Measurements from ENCODE around the gene ADAM12.

ADAM12 gene

GRCh38 chr10:126309228-126309883 lies 78.9 kb downstream of the ADAM12 start:
- Histone ChIP-seq H3K9me3 (ENCODE audit: low read depth, low read length) (no peaks in the 10 kb centered on the region), H3K4me3 (no peak overlapping the region), H3K9ac (ENCODE audit: insufficient read length) (no peak overlapping the region), H3K27ac (no peak overlapping the region), H3K36me3 (ENCODE audit: insufficient read depth, low read length) (no peaks in the 10 kb centered on the region)
- TF ChIP-seq FOXP2 (optimal IDR thresholded peaks at IDR 0.05; ENCODE audit: control extremely low read depth, extremely low read length, insufficient read depth) (no peak), POLR2AphosphoS5 (IDR thresholded peaks at IDR 0.05; ENCODE audit: borderline replicate concordance, low read depth, low read length) (no peak), EZH2 (IDR thresholded peaks at IDR 0.05) (no peak)
- DNase-seq (ENCODE audit: low read depth, low spot score), result no peak

- H3K4me3 ChIP-seq, result no peak overlapping the region
- no peaks in the 10 kb centered on the region for H3K9me3 ChIP-seq (ENCODE audit: low read depth, low read length)
- DNase-seq (ENCODE audit: low read depth, low spot score), result no peak
- H3K36me3 ChIP-seq (ENCODE audit: insufficient read depth, low read length), result no peaks in the 10 kb centered on the region
- no peak overlapping the region for H3K9ac ChIP-seq (ENCODE audit: insufficient read length)
- no peak overlapping the region for H3K27ac ChIP-seq
- TF ChIP-seq POLR2AphosphoS5 (IDR thresholded peaks at IDR 0.05; ENCODE audit: borderline replicate concordance, low read depth, low read length) (no peak), FOXP2 (optimal IDR thresholded peaks at IDR 0.05; ENCODE audit: control extremely low read depth, extremely low read length, insufficient read depth) (no peak), EZH2 (IDR thresholded peaks at IDR 0.05) (no peak)
Observed at GRCh38 chr10:126302826-126303665, 85.2 kb downstream of the ADAM12 start.

GRCh38 chr10:126302476-126302756 lies 85.9 kb downstream of the ADAM12 start:
- Histone ChIP-seq H3K9me3 (ENCODE audit: low read depth, low read length) (no peaks in the 10 kb centered on the region), H3K36me3 (ENCODE audit: insufficient read depth, low read length) (no peaks in the 10 kb centered on the region), H3K9ac (ENCODE audit: insufficient read length) (no peak overlapping the region), H3K27ac (no peak overlapping the region), H3K4me3 (no peak overlapping the region)
- no peak for DNase-seq (ENCODE audit: low read depth, low spot score)
- TF ChIP-seq FOXP2 (optimal IDR thresholded peaks at IDR 0.05; ENCODE audit: control extremely low read depth, extremely low read length, insufficient read depth) (no peak), POLR2AphosphoS5 (IDR thresholded peaks at IDR 0.05; ENCODE audit: borderline replicate concordance, low read depth, low read length) (no peak)

- no peak overlapping the region for H3K9ac ChIP-seq (ENCODE audit: insufficient read length)
- no peaks in the 10 kb centered on the region for H3K9me3 ChIP-seq (ENCODE audit: low read depth, low read length)
- no peak overlapping the region for H3K27ac ChIP-seq
- no peak overlapping the region for H3K4me3 ChIP-seq
- TF ChIP-seq POLR2AphosphoS5 (IDR thresholded peaks at IDR 0.05; ENCODE audit: borderline replicate concordance, low read depth, low read length) (no peak), EZH2 (IDR thresholded peaks at IDR 0.05) (no peak), FOXP2 (optimal IDR thresholded peaks at IDR 0.05; ENCODE audit: control extremely low read depth, extremely low read length, insufficient read depth) (no peak)
- DNase-seq (ENCODE audit: low read depth, low spot score), result no peak
- H3K36me3 ChIP-seq (ENCODE audit: insufficient read depth, low read length), result no peaks in the 10 kb centered on the region
Observed at GRCh38 chr10:126301701-126302475, 86.4 kb downstream of the ADAM12 start.

- Histone ChIP-seq H3K9ac (ENCODE audit: insufficient read length) (no peak overlapping the region), H3K27ac (no peak overlapping the region), H3K9me3 (ENCODE audit: low read depth, low read length) (no peaks in the 10 kb centered on the region), H3K36me3 (ENCODE audit: insufficient read depth, low read length) (no peaks in the 10 kb centered on the region), H3K4me3 (no peak overlapping the region)
- DNase-seq (ENCODE audit: low read depth, low spot score), result no peak
- TF ChIP-seq POLR2AphosphoS5 (IDR thresholded peaks at IDR 0.05; ENCODE audit: borderline replicate concordance, low read depth, low read length) (no peak), FOXP2 (optimal IDR thresholded peaks at IDR 0.05; ENCODE audit: control extremely low read depth, extremely low read length, insufficient read depth) (no peak), EZH2 (IDR thresholded peaks at IDR 0.05) (no peak)
Observed at GRCh38 chr10:126294451-126294850, 93.8 kb downstream of the ADAM12 start.

GRCh38 chr10:126290232-126290631 lies 98.0 kb downstream of the ADAM12 start:
- no peak overlapping the region for H3K4me3 ChIP-seq
- no peaks in the 10 kb centered on the region for H3K9me3 ChIP-seq (ENCODE audit: low read depth, low read length)
- no peak for DNase-seq (ENCODE audit: low read depth, low spot score)
- H3K9ac ChIP-seq (ENCODE audit: insufficient read length), result no peak overlapping the region
- H3K27ac ChIP-seq, result no peak overlapping the region
- TF ChIP-seq POLR2AphosphoS5 (IDR thresholded peaks at IDR 0.05; ENCODE audit: borderline replicate concordance, low read depth, low read length), result no peak
- no peaks in the 10 kb centered on the region for H3K36me3 ChIP-seq (ENCODE audit: insufficient read depth, low read length)

- Histone ChIP-seq H3K4me3 (no peak overlapping the region), H3K27ac (no peak overlapping the region), H3K36me3 (ENCODE audit: insufficient read depth, low read length) (no peaks in the 10 kb centered on the region), H3K9ac (ENCODE audit: insufficient read length) (no peak overlapping the region), H3K9me3 (ENCODE audit: low read depth, low read length) (no peaks in the 10 kb centered on the region)
- DNase-seq (ENCODE audit: low read depth, low spot score), result no peak
- TF ChIP-seq EZH2 (IDR thresholded peaks at IDR 0.05) (no peak), FOXP2 (optimal IDR thresholded peaks at IDR 0.05; ENCODE audit: control extremely low read depth, extremely low read length, insufficient read depth) (no peak), POLR2AphosphoS5 (IDR thresholded peaks at IDR 0.05; ENCODE audit: borderline replicate concordance, low read depth, low read length) (no peak)
Observed at GRCh38 chr10:126288547-126289493, 99.5 kb downstream of the ADAM12 start.

Measured in SK-N-MC (cell line).